ENCODE data around the gene C1QB.
"Not testable (repeated sequence)": the region's sequence is repeated elsewhere in the genome, so short reads cannot be mapped to it uniquely, and the experiment has no call there.

C1QB gene

DNA sequence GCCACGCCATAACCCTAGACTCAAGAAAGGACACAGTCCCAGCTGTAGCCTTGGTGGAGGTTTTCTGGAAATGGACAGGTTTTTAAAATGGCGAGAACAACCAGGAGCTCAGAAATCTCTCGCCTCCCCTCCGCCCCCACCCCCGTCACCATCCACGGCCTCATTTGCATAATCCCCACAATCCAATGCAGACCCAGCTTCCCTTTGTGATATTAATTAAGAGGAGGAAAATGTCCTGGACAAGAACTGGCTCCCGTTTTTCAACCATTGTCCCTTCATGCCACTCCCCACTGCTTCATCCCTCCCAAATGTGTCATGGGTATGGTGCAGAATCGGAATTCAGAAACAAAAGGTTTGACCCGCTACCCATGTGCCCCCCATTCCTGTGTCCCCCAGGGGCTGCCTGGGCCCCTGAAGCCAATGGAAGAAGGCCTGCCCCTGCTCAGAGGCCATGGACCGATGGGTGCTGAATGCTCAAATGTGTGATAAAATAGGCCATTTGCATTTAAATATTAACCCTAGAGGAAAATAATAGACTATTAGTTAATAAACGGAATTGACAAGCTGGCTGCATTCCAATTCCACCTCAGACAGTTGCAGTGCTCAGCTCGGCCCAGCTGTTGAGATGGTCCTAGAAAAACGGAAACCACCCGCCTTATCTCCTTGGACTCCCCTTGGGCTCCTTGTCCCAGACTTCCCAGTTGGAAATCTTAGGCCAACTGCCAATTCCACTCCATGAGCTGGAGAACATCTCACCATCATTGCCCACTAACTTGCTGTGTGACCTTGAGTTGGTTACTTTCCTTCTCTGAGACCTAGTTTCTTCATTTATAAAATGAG is 46.9 kb downstream of the C1QB start:
- Histone ChIP-seq H3K36me3 (ENCODE audit: control insufficient read depth, insufficient read depth, low read length) (no peaks in the 10 kb centered on the region), H3K4me1 (ENCODE audit: control insufficient read depth, insufficient read depth, low read length) (0 out of 2 replicates have a peak, but pooled peaks cover 2% of the 10 kb centered on the region), H3K27me3 (ENCODE audit: control insufficient read depth, insufficient read depth, low read length) (no peaks in the 10 kb centered on the region), H3K4me3 (ENCODE audit: low read depth, low read length) (no peak overlapping the region), H3K9ac (ENCODE audit: low read depth, low read length) (no peak overlapping the region), H3K27ac (ENCODE audit: low read depth, low read length) (peak overlapping the region; percentile 4), H3K9me3 (ENCODE audit: control insufficient read depth, insufficient read depth, low read length) (no peaks in the 10 kb centered on the region)

DNA sequence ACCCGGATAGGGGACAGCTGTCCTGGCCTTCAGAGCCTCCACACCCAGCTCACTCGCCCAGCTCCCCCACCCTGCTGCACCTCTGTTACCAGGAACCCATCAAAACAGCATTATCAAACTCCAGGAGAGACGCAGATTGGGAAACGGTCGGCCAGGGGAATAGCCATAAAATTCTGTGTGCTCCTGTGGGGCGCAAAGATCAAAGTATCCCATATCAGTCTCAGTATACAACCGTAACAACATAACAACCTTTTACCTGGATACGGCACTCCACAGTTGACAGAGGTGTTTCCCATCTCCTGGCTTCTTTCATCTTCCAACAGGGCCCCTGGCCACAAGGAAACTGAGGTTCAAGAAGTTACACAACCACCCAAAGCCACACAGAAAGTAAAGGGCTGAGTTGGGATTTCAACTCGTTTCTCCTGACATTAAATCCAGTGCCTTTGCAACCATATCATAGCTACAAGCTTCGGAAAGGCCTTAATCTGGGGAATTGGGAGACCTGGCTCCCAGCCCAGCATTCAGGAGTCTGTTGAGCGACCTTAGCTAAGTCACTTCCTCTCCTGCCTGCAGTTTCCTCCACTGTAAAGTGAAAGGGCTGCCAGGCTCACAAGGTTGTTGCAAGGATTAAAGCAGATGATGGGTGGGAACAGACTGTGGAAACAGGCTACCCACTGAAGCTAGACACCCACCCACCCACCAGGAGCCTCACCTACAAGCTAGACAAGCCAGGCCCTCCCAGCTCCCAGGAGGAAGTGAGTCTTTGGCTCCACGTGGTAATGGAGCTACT is 49.5 kb downstream of the C1QB start:
- Histone ChIP-seq H3K36me3 (ENCODE audit: control insufficient read depth, insufficient read depth, low read length) (no peaks in the 10 kb centered on the region), H3K27ac (ENCODE audit: low read depth, low read length) (no peak overlapping the region), H3K9ac (ENCODE audit: low read depth, low read length) (no peak overlapping the region), H3K4me3 (ENCODE audit: low read depth, low read length) (no peak overlapping the region), H3K4me1 (ENCODE audit: control insufficient read depth, insufficient read depth, low read length) (0 out of 2 replicates have a peak, but pooled peaks cover 2% of the 10 kb centered on the region), H3K27me3 (ENCODE audit: control insufficient read depth, insufficient read depth, low read length) (no peaks in the 10 kb centered on the region), H3K9me3 (ENCODE audit: control insufficient read depth, insufficient read depth, low read length) (no peaks in the 10 kb centered on the region)

DNA sequence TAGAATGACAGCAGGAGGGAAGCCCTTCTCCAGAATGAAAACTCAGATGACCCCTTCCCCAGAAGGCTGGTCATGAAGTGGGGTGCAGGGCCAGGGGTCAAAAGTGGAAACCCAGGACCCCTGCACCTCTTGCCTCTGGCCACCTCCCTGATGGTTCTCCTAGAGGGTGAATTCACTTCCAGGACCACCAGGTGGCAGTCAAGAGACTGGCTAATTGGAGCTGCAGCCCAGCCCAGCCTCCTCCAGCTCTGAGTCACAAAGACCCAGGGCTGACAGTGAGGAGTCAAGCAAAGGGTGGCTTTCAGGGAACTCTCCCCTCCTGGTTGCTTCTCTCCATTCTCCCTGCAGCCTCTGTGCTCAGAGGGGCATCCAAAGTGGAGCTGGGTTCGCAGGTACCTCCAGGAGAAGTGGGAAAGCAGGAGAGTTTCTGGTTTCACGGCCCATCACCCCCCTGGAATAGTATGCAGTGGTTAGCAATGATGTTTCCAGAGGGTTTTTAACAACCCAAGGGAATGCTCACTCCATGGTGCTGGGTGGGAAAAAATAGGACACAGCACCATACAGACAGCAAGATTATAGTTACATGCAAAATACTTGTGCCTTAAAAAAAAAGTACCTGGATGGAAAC is 51.5 kb downstream of the C1QB start:
- Histone ChIP-seq H3K4me1 (ENCODE audit: control insufficient read depth, insufficient read depth, low read length) (0 out of 2 replicates have a peak, but pooled peaks cover 2% of the 10 kb centered on the region), H3K36me3 (ENCODE audit: control insufficient read depth, insufficient read depth, low read length) (no peaks in the 10 kb centered on the region), H3K27me3 (ENCODE audit: control insufficient read depth, insufficient read depth, low read length) (peaks cover 5% of the 10 kb centered on the region), H3K9ac (ENCODE audit: low read depth, low read length) (no peak overlapping the region), H3K9me3 (ENCODE audit: control insufficient read depth, insufficient read depth, low read length) (no peaks in the 10 kb centered on the region), H3K4me3 (ENCODE audit: low read depth, low read length) (no peak overlapping the region), H3K27ac (ENCODE audit: low read depth, low read length) (no peak overlapping the region)

DNA sequence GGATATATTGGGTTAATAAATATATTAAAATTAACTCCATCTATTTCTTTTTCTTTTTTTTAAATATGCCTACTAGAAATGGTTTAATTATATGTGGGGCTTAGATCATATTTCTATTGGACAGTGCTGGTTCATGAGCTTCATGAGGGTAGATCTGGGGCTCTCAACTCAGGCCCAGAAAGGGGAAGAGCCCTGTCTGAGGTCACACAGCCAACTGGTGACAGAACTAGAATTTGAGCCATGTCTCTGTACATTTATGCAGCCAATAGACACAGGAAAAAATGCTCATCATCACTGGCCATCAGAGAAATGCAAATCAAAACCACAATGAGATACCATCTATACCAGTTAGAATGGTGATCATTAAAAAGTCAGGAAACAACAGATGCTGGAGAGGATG is 52.5 kb downstream of the C1QB start:
- Histone ChIP-seq H3K27ac (ENCODE audit: low read depth, low read length) (no peak overlapping the region), H3K4me1 (ENCODE audit: control insufficient read depth, insufficient read depth, low read length) (0 out of 2 replicates have a peak, but pooled peaks cover 2% of the 10 kb centered on the region), H3K27me3 (ENCODE audit: control insufficient read depth, insufficient read depth, low read length) (peaks cover 11% of the 10 kb centered on the region), H3K4me3 (ENCODE audit: low read depth, low read length) (no peak overlapping the region), H3K36me3 (ENCODE audit: control insufficient read depth, insufficient read depth, low read length) (no peaks in the 10 kb centered on the region), H3K9ac (ENCODE audit: low read depth, low read length) (no peak overlapping the region), H3K9me3 (ENCODE audit: control insufficient read depth, insufficient read depth, low read length) (no peaks in the 10 kb centered on the region)

DNA sequence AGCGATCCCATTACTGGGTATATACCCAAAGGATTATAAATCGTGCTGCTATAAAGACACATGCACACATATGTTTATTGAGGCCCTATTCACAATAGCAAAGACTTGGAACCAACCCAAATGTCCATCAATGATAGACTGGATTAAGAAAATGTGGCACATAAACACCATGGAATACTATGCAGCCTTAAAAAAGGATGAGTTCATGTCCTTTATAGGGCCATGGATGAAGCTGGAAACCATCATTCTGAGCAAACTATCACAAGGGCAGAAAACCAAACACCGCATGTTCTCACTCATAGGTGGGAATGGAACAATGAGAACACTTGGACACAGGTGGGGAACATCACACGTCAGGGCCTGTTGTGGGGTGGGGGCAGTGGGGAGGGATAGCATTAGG is 53.1 kb downstream of the C1QB start:
- not testable (repeated sequence) for H3K9ac ChIP-seq (ENCODE audit: low read depth, low read length); H3K9me3 ChIP-seq (ENCODE audit: control insufficient read depth, insufficient read depth, low read length); H3K4me1 ChIP-seq (ENCODE audit: control insufficient read depth, insufficient read depth, low read length); H3K27ac ChIP-seq (ENCODE audit: low read depth, low read length); H3K36me3 ChIP-seq (ENCODE audit: control insufficient read depth, insufficient read depth, low read length); H3K4me3 ChIP-seq (ENCODE audit: low read depth, low read length)
- H3K27me3 ChIP-seq (ENCODE audit: control insufficient read depth, insufficient read depth, low read length), result peaks cover 11% of the 10 kb centered on the region

DNA sequence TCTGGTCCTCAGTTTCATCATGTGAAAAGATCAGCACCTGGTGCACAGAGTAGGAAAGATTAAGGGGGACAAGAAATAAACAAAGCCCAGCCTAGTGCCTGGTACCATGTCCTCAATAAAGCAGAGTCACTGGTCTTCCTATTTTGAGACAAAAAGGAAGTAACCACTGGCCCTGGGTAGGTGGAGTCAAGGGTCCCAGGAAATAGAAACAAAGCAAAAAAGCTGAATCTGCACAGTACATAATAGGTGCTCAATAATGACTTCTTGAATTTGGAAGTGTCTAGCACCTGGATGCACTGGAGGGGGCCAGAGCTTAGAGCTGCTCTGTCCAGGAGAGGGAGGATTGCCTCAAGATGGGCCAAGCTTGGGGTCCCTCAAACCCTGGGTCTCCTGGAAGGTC is 55.7 kb downstream of the C1QB start:
- Histone ChIP-seq H3K27ac (ENCODE audit: low read depth, low read length) (no peak overlapping the region), H3K4me3 (ENCODE audit: low read depth, low read length) (no peak overlapping the region), H3K4me1 (ENCODE audit: control insufficient read depth, insufficient read depth, low read length) (peaks cover 7% of the 10 kb centered on the region), H3K27me3 (ENCODE audit: control insufficient read depth, insufficient read depth, low read length) (peaks cover 29% of the 10 kb centered on the region), H3K9ac (ENCODE audit: low read depth, low read length) (no peak overlapping the region), H3K36me3 (ENCODE audit: control insufficient read depth, insufficient read depth, low read length) (no peaks in the 10 kb centered on the region), H3K9me3 (ENCODE audit: control insufficient read depth, insufficient read depth, low read length) (no peaks in the 10 kb centered on the region)

DNA sequence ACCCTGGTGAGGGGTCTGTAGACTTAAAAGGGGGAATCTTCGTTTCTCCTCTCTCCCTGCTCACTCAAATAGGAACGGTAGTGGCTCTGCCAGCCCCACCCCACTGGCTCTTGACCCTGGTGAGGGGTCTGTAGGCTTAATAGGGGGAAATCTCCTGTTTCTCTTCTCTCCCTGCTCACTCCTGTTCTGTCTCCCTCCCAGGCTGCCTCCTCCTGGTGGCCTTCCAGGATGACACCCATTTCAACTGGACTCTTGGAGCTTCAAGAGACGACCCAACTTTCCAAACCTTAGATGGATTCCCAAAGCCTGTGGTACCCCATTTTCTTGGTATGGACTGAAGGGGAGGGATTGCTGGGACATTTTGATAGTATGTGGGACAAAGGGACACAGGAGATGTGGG is 56.2 kb downstream of the C1QB start:
- Histone ChIP-seq H3K9ac (ENCODE audit: low read depth, low read length) (no peak overlapping the region), H3K9me3 (ENCODE audit: control insufficient read depth, insufficient read depth, low read length) (no peaks in the 10 kb centered on the region), H3K36me3 (ENCODE audit: control insufficient read depth, insufficient read depth, low read length) (no peaks in the 10 kb centered on the region), H3K27me3 (ENCODE audit: control insufficient read depth, insufficient read depth, low read length) (peaks cover 33% of the 10 kb centered on the region), H3K4me3 (ENCODE audit: low read depth, low read length) (no peak overlapping the region), H3K4me1 (ENCODE audit: control insufficient read depth, insufficient read depth, low read length) (peaks cover 7% of the 10 kb centered on the region), H3K27ac (ENCODE audit: low read depth, low read length) (no peak overlapping the region)

DNA sequence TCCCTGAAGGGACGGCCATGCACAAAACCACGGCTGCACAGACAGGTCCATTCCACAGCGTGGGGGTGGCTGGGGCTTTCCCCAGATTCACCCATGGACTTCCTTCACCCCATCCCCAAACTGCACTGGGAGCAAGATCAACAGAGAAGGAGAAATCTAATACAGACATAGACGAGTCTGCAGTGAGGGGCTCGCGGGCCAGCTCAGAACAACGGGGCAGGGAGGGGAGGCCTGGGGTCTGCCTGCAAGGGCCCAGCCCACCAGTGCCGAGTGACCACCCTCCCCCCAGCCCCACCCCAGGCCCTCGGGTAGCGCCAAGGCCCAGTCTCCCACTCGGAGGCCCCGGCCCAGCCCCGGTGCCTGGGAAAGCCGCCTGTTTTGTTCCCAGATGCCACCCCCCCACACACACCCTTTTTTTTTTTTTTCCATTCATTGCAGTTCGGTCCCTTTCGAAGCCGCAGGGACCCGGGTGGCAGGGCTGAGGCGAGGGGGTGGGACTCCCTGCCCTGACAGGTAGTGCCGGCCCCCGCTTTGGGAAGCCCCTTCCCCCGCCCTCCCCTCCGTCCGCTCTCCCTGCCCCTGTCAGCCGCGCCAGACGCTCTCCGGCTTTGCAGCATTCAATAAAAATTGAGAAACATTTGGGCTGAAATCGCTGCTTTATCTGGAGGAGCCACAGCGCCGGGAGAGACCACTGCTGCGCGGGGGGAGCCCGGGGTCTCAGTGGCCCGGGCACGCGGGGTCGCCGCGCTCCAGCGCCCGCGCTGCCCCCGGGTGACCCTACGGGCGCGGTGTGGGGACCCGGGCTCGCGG is 57.1 kb downstream of the C1QB start:
- no peak overlapping the region for H3K9ac ChIP-seq (ENCODE audit: low read depth, low read length)
- H3K27me3 ChIP-seq (ENCODE audit: control insufficient read depth, insufficient read depth, low read length), result peaks cover 33% of the 10 kb centered on the region
- no peaks in the 10 kb centered on the region for H3K36me3 ChIP-seq (ENCODE audit: control insufficient read depth, insufficient read depth, low read length)
- H3K27ac ChIP-seq (ENCODE audit: low read depth, low read length), result no peak overlapping the region
- peaks cover 5% of the 10 kb centered on the region for H3K4me1 ChIP-seq (ENCODE audit: control insufficient read depth, insufficient read depth, low read length)
- H3K9me3 ChIP-seq (ENCODE audit: control insufficient read depth, insufficient read depth, low read length), result no peaks in the 10 kb centered on the region
- H3K4me3 ChIP-seq (ENCODE audit: low read depth, low read length), result peak overlapping the region; percentile 50

DNA sequence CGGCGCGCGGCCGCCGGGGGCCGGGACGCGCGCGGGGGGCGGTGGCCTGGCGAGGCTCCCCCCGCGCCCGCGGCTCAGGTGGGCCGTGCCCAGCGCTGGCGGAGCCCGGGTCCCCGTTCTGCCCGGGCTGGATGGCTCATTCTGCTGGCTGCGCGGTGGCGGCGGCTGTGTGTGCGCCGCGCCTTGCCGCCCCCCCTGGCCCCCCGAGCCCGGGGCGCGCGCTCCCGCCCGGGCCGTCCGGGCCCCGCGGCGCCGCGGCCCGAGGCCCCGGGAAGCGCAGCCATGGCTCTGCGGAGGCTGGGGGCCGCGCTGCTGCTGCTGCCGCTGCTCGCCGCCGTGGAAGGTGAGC is 57.6 kb downstream of the C1QB start, which contains the start of gene EPHB2:
Gene EPHB2, plus strand, starts transcription at position 139 of the 349 bp plus-strand sequence. Its CDS starts 144 bp downstream, at position 283.
- Histone ChIP-seq H3K4me3 (ENCODE audit: low read depth, low read length) (peak within 1 kb of the TSS; percentile 59), H3K27ac (ENCODE audit: low read depth, low read length) (no peak within 1 kb of the TSS)

DNA sequence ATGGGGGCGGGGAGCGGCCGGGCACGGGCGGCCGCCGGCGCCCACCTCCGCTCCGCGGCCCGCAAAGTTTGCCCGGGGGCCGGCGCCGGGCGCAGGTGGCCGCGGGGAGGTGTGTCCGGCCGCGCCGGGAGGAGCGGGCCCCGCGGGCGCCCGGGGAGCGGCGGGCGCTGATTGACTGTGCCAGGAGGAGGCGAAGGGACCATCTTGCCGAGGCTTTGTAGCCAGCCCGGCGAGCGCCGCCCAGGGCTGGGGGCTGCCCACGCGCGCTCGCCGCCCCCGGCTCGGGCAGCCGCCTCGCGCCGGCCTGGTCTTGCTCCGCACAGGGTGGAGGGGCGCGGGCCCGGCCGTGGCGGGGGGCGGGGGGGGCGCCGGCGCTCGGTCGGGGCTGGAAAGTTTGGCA is 58.0 kb downstream of the C1QB start:
- H3K9me3 ChIP-seq (ENCODE audit: control insufficient read depth, insufficient read depth, low read length), result no peaks in the 10 kb centered on the region
- peaks cover 5% of the 10 kb centered on the region for H3K4me1 ChIP-seq (ENCODE audit: control insufficient read depth, insufficient read depth, low read length)
- no peak overlapping the region for H3K27ac ChIP-seq (ENCODE audit: low read depth, low read length)
- H3K9ac ChIP-seq (ENCODE audit: low read depth, low read length), result no peak overlapping the region
- peaks cover 33% of the 10 kb centered on the region for H3K27me3 ChIP-seq (ENCODE audit: control insufficient read depth, insufficient read depth, low read length)
- H3K36me3 ChIP-seq (ENCODE audit: control insufficient read depth, insufficient read depth, low read length), result no peaks in the 10 kb centered on the region
- H3K4me3 ChIP-seq (ENCODE audit: low read depth, low read length), result peak overlapping the region; percentile 59; the same call in 1 of the 2 replicates

More for the DNA sequence above, 57.6 kb downstream of the C1QB start, which contains the start of gene EPHB2:
- peaks cover 5% of the 10 kb centered on the region for H3K4me1 ChIP-seq (ENCODE audit: control insufficient read depth, insufficient read depth, low read length)
- no peaks in the 10 kb centered on the region for H3K9me3 ChIP-seq (ENCODE audit: control insufficient read depth, insufficient read depth, low read length)
- peaks cover 33% of the 10 kb centered on the region for H3K27me3 ChIP-seq (ENCODE audit: control insufficient read depth, insufficient read depth, low read length)
- H3K36me3 ChIP-seq (ENCODE audit: control insufficient read depth, insufficient read depth, low read length), result no peaks in the 10 kb centered on the region
- no peak within 1 kb of the TSS for H3K9ac ChIP-seq (ENCODE audit: low read depth, low read length)
